ENCODE measurements around the gene MAGEC1.

DNA sequence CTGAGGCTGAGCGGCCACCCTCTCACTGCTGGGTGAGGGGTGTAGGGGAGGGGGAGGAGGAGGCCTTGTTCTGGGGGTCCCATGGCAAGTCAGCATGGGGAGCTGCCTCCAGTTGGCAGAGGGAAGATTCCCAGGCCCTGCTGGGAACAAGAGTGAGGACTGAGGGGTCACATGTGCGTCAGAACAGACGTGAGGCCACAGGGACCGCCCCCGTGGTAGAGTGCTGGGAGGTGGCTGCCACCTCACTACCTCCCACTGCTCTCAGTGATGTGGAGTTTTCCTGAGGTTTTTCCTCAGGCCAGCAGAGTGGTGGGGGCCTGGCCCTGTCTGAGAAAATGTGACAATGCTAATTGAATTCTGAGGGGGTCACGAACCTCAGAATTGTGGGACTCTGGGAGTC lies 568 bp downstream of the MAGEC1 start:
- no peak for TF ChIP-seq CTCF (IDR thresholded peaks at IDR 0.05)
- TF ChIP-seq POLR2A (IDR thresholded peaks at IDR 0.05): no peak
